HG03460 (cell line): ENCODE results near the gene NBR1.
"Not testable (repeated sequence)": the region's sequence is repeated elsewhere in the genome, so short reads cannot be mapped to it uniquely, and the experiment has no call there.

Source experiments
- ATAC-seq: cut with Tn5 transposase; IDR thresholded peaks from one replicate; pipeline ENCODE4 v1.9.1; 2021; ENCODE audit not compliant: unreplicated experiment

Gene NBR1

GRCh38 chr17:43212641-43213490 lies 41.9 kb downstream of the NBR1 start:
- no peak for ATAC-seq

DNA sequence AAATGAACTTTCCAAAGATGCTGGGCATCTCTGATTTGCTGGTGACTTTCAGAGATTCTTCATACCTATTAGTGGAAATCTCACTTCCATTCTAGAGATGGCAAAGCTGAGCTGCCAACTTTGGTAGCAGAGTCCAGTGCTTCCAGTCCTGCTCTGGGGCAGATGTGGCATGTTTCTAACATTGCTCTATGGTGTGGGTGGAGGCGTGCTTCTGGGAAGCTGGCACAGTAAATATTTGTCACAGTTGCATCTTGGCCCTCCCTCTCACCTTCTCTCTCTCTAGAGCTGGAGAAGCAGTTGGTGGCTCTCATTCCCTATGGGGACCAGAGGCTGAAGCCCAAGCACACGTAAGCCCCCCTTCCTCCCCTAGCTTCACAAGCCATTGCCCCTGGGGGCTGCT lies 42.5 kb downstream of the NBR1 start:
- ATAC-seq = no peak

DNA sequence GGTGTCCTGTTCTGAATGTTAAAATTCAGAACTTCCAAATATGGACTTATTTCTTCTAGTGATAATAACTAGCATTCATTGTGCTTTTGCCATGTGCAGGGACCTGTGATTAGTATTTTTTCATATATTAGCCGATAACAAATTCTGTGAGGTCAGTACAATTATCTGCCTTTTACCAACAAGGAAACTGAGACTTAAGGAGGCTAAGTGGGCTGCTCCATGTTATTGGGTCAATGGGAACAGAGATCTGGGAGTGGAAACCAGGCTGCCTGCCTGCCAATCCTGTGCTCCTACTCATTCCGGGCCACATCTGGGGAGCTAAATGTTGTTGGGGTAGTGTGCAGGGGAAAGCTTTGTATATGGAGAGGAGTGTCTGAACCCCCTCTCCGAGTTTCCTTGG lies 44.3 kb downstream of the NBR1 start:
- no peak for ATAC-seq

DNA sequence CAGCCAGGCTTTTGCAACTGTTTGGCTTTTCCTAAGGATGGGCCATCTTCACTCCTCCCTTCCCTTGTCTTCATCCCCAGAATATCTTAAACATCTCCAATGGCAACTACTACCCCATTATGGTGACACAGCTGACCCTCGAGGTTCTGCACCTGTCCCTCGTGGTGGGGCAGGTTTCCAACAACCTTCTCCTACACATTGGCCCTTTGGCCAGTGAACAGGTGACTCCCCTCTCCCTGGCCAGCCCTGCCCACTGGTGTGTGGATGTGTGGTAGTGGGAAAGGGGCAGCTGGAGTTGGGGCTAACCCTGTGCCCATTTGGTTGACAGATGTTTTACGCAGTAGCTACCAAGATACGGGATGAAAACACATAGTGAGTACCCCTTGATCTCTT lies 45.4 kb downstream of the NBR1 start:
- ATAC-seq = no peak

- ATAC-seq = no peak
These were observed 46.0 kb downstream of the NBR1 start for GRCh38 chr17:43216762-43217613.

DNA sequence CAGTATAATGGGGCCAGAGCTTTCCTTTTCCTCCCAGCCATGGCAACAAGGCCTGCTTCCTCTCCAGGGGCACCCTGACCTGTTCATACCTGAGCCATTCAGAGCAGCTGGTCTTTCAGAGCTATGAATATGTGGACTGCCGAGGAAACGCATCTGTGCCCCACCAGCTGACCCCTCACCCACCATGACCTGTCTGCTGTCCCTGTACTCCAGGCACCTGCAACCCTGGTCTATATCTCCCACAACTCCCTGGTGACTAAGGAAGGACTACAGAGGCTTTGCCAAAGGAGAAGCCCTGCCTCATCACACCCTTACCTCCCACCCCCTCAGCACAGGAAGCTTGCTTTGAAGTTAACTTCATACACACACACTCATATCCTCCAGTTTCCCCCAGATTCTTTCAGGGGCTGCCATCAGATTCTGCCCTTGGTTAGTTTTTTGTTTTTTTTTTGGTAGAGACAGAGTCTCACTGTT lies 46.6 kb downstream of the NBR1 start:
- no peak for ATAC-seq

DNA sequence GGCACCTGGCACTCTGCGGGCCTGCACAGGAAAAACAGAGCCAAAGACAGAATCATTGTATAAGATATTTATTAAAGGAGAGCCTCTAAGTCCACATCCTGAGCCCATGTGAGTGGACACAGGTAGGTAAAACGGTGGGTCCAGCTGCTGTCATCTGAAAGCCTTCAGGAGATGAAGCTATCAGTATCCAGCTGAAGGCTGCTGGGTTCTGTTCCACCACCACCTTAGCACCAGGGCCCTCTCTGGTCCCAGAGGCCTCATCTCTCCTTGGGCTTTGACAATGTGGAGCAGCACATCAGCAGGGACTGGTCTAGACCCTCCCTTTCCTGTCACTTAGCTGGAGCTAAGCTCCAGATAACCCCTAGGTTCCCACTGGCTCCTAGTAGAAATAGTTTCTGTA lies 48.0 kb downstream of the NBR1 start:
- no peak for ATAC-seq

GRCh38 chr17:43219746-43220380 lies 48.8 kb downstream of the NBR1 start:
- no peak for ATAC-seq

DNA sequence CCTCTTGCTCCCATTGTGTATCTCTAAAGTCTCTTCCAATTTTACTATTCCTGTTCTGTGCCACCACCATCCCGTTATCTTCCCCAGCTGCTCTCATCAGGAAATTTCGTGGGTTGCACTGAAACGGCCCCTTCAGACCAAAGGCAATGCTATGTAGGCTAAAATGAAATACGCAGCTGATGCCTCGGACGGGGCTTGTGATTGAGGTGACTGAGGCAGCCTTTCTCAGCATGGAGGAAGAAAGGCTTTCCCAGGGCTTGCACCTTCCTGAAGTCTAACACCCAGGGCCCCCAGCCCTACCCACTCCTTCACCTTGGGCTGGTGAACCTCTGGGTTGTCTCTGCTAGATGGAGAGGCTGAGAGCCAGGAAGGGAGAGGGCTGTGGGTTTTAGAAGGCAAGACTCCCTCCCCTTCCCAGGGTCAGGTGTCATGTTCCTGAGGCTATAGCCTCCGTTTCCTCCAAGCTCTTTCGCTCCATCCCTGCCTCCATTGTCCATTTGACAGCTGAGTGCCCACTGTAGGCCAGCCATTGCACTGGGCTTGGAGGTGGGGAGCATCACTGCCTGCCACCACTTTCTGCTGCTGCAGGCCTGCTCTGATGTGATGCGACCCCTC lies 49.6 kb downstream of the NBR1 start:
- ATAC-seq = no peak

- ATAC-seq = no peak
These were observed 53.2 kb downstream of the NBR1 start for GRCh38 chr17:43224146-43224705.

GRCh38 chr17:43226393-43226792 lies 55.4 kb downstream of the NBR1 start:
- no peak for ATAC-seq

DNA sequence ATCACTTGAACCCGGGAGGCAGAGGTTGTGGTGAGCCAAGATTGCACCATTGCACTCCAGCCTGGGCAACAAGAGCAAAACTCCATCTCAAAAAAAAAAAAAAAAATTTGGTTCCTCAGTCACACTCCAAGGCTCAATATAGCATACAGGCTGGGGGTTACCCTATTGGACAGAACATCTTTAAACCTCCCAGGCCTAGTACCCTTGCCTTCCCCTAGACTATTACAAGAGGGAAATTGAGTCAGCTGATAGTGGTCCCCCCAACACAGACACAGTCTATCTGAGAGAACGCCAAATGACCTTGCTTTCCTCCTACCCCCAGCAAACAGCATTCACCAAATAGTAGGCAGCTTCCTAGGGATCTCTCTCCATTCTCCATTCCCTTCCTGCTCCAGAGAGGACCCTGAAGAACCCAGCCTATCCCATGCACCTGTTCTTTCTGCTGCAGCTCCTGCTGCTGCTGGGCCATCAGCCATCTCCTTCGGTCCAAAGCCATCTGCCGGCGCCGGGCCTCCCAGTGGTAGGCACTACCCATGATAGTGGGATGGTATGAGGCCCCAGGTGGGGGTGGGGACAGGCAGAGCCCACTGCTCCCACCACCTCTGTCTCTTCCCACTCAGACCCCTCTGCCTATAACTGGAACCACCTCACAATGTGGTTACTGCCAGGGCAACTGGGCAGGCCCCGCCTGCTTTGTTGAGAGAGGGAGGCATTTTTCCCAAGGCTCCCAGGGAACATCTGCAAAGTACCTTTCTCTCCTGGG lies 57.2 kb downstream of the NBR1 start, which contains the start of gene CCDC200:
CCDC200 (minus strand) TSS at position 604 of the 763 bp plus-strand sequence; CDS start at position 535, 69 bp downstream.
- ATAC-seq = not testable (repeated sequence)

GRCh38 chr17:43231205-43232020 lies 60.4 kb downstream of the NBR1 start:
- ATAC-seq = not testable (repeated sequence)

DNA sequence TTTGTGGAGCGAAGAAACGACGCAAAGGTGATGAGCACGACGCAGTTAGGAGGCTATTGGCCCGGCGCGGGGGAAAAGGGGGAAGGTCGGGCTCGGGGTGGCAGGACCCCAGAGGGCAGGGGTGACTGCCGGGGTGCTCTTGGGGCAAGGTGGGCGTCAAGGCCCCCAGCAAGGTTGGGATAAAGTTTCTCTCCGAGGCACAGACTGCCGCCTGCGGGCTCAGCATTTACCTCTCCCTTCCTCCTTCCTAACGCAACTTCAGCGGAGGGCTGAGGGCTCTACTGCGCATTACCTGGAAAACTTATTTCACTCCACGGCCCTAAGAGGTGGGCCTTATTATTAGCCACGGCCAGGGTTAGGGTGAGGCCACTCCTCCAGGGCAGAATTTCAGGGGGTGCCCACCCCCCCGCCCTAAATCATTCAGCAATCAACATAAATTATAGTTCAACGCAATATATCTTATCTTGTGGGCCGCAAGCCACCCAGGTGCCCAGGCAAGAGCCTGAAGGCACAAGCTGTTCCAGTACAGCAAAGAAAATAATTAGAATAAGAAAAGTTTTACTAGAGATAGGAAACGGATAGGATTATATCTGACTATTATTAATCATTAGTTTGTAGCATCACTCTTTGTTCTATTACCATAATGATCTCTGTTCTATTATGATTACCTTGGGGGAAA lies 61.1 kb downstream of the NBR1 start:
- not testable (repeated sequence) for ATAC-seq

- not testable (repeated sequence) for ATAC-seq
These were observed 62.2 kb downstream of the NBR1 start for GRCh38 chr17:43233263-43233662.

- ATAC-seq = not testable (repeated sequence)
These were observed 62.9 kb downstream of the NBR1 start, which contains the start of gene RNU2-1 for GRCh38 chr17:43233877-43234276. Gene RNU2-1, minus strand, starts transcription at chr17:43233977.

- ATAC-seq = not testable (repeated sequence)
These were observed 68.6 kb downstream of the NBR1 start for GRCh38 chr17:43239597-43239996.
